SJCRH30 (cell line): Measurements from ENCODE around the gene GRIN1. TPM values are rescaled to one million over a fixed set of nuclear protein-coding genes. Genes with fewer than 3 reads are reported as not detected.
A peak's percentile ranks its signal among the peaks of the same experiment; 100 is the strongest.

Experiments used
- DNase-seq, 2 experiments: peaks; one replicate each; pipeline ENCODE4 v3.0.0-alpha.2; 2015 to 2020
- H3K27ac ChIP-seq: fragments of 250-450 bp; sonication (Bioruptor Pico); 2 replicates; pipeline ENCODE4 v1.5.1; 2020; ENCODE audit warnings: mild to moderate bottlenecking, moderate library complexity
- H3K27me3 ChIP-seq: fragments of 250-450 bp; sonication (Bioruptor Pico); 2 replicates; pipeline ENCODE4 v1.5.1; 2020; ENCODE audit warnings: mild to moderate bottlenecking, moderate library complexity
- H3K36me3 ChIP-seq: fragments of 250-450 bp; sonication (Bioruptor Pico); 2 replicates; pipeline ENCODE4 v1.5.1; 2020; ENCODE audit warnings: mild to moderate bottlenecking, moderate library complexity
- H3K4me1 ChIP-seq: fragments of 250-450 bp; sonication (Bioruptor Pico); 2 replicates; pipeline ENCODE4 v1.5.1; 2020; ENCODE audit warnings: mild to moderate bottlenecking, moderate library complexity
- H3K4me3 ChIP-seq: fragments of 250-450 bp; sonication (Bioruptor Pico); 2 replicates; pipeline ENCODE4 v1.5.1; 2020; ENCODE audit warnings: mild to moderate bottlenecking, moderate library complexity
- H3K9me3 ChIP-seq: fragments of 250-450 bp; sonication (Bioruptor Pico); replicated peaks from 2 replicates; pipeline ENCODE4 v1.5.1; 2020; ENCODE audit warnings: mild to moderate bottlenecking, moderate library complexity
- total RNA-seq: library from RNA; depleted of rRNA; stranded (reverse); fragments of >200 nt; shearing (Covaris generic); gene quantifications from 2 replicates; pipeline ENCODE4 v1.2.3, GENCODE V29; 2014

Gene GRIN1
- total RNA-seq, 1 experiment from 2014 or later, result 0.49 TPM

GRCh38 chr9:137159105-137160053, 20.4 kb downstream of the GRIN1 start:
- no peak overlapping the region for H3K27ac ChIP-seq
- no peaks in the 10 kb centered on the region for H3K9me3 ChIP-seq
- no peaks in the 10 kb centered on the region for H3K36me3 ChIP-seq
- peaks cover 24% of the 10 kb centered on the region for H3K4me1 ChIP-seq
- peaks cover under 1% of the 10 kb centered on the region; the same call in 1 of the 2 replicates for H3K27me3 ChIP-seq
- no peak overlapping the region for H3K4me3 ChIP-seq
- no peak for DNase-seq

GRCh38 chr9:137160054-137160425, 21.1 kb downstream of the GRIN1 start:
- no peak for DNase-seq
- no peaks in the 10 kb centered on the region for H3K36me3 ChIP-seq
- no peaks in the 10 kb centered on the region for H3K9me3 ChIP-seq
- peaks cover 7% of the 10 kb centered on the region; the same call in 1 of the 2 replicates for H3K27me3 ChIP-seq
- no peak overlapping the region for H3K27ac ChIP-seq
- no peak overlapping the region for H3K4me3 ChIP-seq
- peaks cover 30% of the 10 kb centered on the region for H3K4me1 ChIP-seq

- H3K9me3 ChIP-seq, result no peaks in the 10 kb centered on the region
- H3K27me3 ChIP-seq, result peaks cover 16% of the 10 kb centered on the region
- H3K4me1 ChIP-seq, result peaks cover 39% of the 10 kb centered on the region
- no peak overlapping the region for H3K4me3 ChIP-seq
- no peak overlapping the region for H3K27ac ChIP-seq
- no peak for DNase-seq
- no peaks in the 10 kb centered on the region for H3K36me3 ChIP-seq
Measured at GRCh38 chr9:137160716-137161557, 22.0 kb downstream of the GRIN1 start.

GRCh38 chr9:137161558-137162486, 22.9 kb downstream of the GRIN1 start:
- Histone ChIP-seq H3K9me3 (no peaks in the 10 kb centered on the region), H3K27ac (no peak overlapping the region), H3K4me1 (peaks cover 48% of the 10 kb centered on the region), H3K36me3 (no peaks in the 10 kb centered on the region), H3K4me3 (no peak overlapping the region), H3K27me3 (peaks cover 25% of the 10 kb centered on the region)
- DNase-seq, result no peak

GRCh38 chr9:137162505-137163364, 23.8 kb downstream of the GRIN1 start:
- no peaks in the 10 kb centered on the region for H3K9me3 ChIP-seq
- H3K4me1 ChIP-seq, result peaks cover 51% of the 10 kb centered on the region
- H3K4me3 ChIP-seq, result no peak overlapping the region
- H3K36me3 ChIP-seq, result no peaks in the 10 kb centered on the region
- H3K27ac ChIP-seq, result no peak overlapping the region
- DNase-seq, result no peak
- H3K27me3 ChIP-seq, result peaks cover 28% of the 10 kb centered on the region

- Histone ChIP-seq H3K36me3 (no peaks in the 10 kb centered on the region), H3K4me1 (peaks cover 48% of the 10 kb centered on the region), H3K4me3 (no peak overlapping the region), H3K27me3 (peaks cover 32% of the 10 kb centered on the region), H3K9me3 (no peaks in the 10 kb centered on the region), H3K27ac (no peak overlapping the region)
- DNase-seq, result no peak
Measured at GRCh38 chr9:137163365-137163715, 24.4 kb downstream of the GRIN1 start.

GRCh38 chr9:137163805-137164204, 24.9 kb downstream of the GRIN1 start:
- H3K9me3 ChIP-seq, result no peaks in the 10 kb centered on the region
- H3K27me3 ChIP-seq, result peaks cover 32% of the 10 kb centered on the region
- no peak overlapping the region for H3K4me3 ChIP-seq
- H3K4me1 ChIP-seq, result peaks cover 43% of the 10 kb centered on the region
- no peak overlapping the region for H3K27ac ChIP-seq
- no peaks in the 10 kb centered on the region for H3K36me3 ChIP-seq
- no peak for DNase-seq

- Histone ChIP-seq H3K27me3 (peaks cover 32% of the 10 kb centered on the region), H3K4me3 (peak overlapping the region; percentile 45), H3K36me3 (no peaks in the 10 kb centered on the region), H3K27ac (peak overlapping the region; percentile 17; the same call in 1 of the 2 replicates), H3K9me3 (no peaks in the 10 kb centered on the region), H3K4me1 (peaks cover 37% of the 10 kb centered on the region)
- DNase-seq, result peak; percentile 85 to 89
Measured at GRCh38 chr9:137164370-137165249, 25.7 kb downstream of the GRIN1 start.

GRCh38 chr9:137165250-137165836, 26.4 kb downstream of the GRIN1 start:
- no peaks in the 10 kb centered on the region for H3K36me3 ChIP-seq
- DNase-seq, result no peak
- H3K27ac ChIP-seq, result no peak overlapping the region; the same call in 1 of the 2 replicates
- H3K4me3 ChIP-seq, result peak overlapping the region; percentile 45
- peaks cover 36% of the 10 kb centered on the region for H3K27me3 ChIP-seq
- H3K9me3 ChIP-seq, result no peaks in the 10 kb centered on the region
- peaks cover 44% of the 10 kb centered on the region for H3K4me1 ChIP-seq

- Histone ChIP-seq H3K27me3 (peaks cover 38% of the 10 kb centered on the region), H3K9me3 (no peaks in the 10 kb centered on the region)
Measured at GRCh38 chr9:137166380-137167229, 27.7 kb downstream of the GRIN1 start.

GRCh38 chr9:137167277-137167746, 28.4 kb downstream of the GRIN1 start:
- Histone ChIP-seq H3K4me1 (peaks cover 58% of the 10 kb centered on the region), H3K27ac (no peak overlapping the region), H3K36me3 (no peaks in the 10 kb centered on the region), H3K4me3 (peak overlapping the region; percentile 49), H3K27me3 (peaks cover 38% of the 10 kb centered on the region), H3K9me3 (no peaks in the 10 kb centered on the region)
- peak; percentile 57 to 61 for DNase-seq

More at GRCh38 chr9:137166380-137167229, 27.7 kb downstream of the GRIN1 start:
- Histone ChIP-seq H3K36me3 (no peaks in the 10 kb centered on the region), H3K4me1 (peaks cover 51% of the 10 kb centered on the region), H3K27ac (no peak overlapping the region), H3K4me3 (peak overlapping the region; percentile 49)
- DNase-seq, result no peak
